Gastrocnemius medialis (tissue), 4 donors: Measurements from ENCODE around the gene LEMD2. TPM values are rescaled to one million over a fixed set of nuclear protein-coding genes. Genes with fewer than 3 reads are reported as not detected.

Experiments
- ATAC-seq, 2 donors: fragments of 150-250 bp; one replicate each; pipeline ENCODE4 v1.9.1; 2016
- DNase-seq, 2 donors: peaks; one replicate each; pipeline ENCODE4 v3.0.0-alpha.2; 2019
- H3K27ac ChIP-seq, 4 donors: fragments of 200-600 bp; sonication (generic); 1 replicate in 1 of 4; 2 replicates in 3 of 4; pipeline ENCODE4 v1.5.1; 2016 to 2018; ENCODE audit warnings: mild to moderate bottlenecking in 2 of 4, moderate library complexity in 1 of 4
- H3K27me3 ChIP-seq, 3 donors: fragments of 200-600 bp; sonication (generic) in 2 of 3; 1 replicate in 1 of 3; 2 replicates in 2 of 3; pipeline versions ENCODE4 v1.5.1 to v1.6.0; 2016 to 2019; ENCODE audit warnings: mild to moderate bottlenecking in 1 of 3, moderate library complexity in 1 of 3
- H3K36me3 ChIP-seq, 2 donors: fragments of 200-600 bp; sonication (generic) in 1 of 2; one replicate each; pipeline ENCODE4 v1.5.1; 2017 to 2018
- H3K4me1 ChIP-seq, 2 donors: fragments of 200-600 bp; sonication (generic) in 1 of 2; one replicate each; pipeline ENCODE4 v1.5.1; 2016 to 2017; ENCODE audit warnings: mild to moderate bottlenecking in 2 of 2
- H3K4me3 ChIP-seq, 4 donors: fragments of 200-600 bp; sonication (generic) in 3 of 4; 1 replicate in 1 of 4; 2 replicates in 3 of 4; pipeline ENCODE4 v1.5.1; 2016 to 2019; ENCODE audit warnings: mild to moderate bottlenecking in 2 of 4
- H3K9me3 ChIP-seq, 3 donors: fragments of 200-600 bp; sonication (generic) in 2 of 3; 1 replicate in 1 of 3; 2 replicates in 2 of 3; pipeline ENCODE4 v1.5.1; 2016 to 2019
- CTCF ChIP-seq, 5 experiments: fragments of 450-650 bp in 3 of 5; fragments of 200-600 bp in 2 of 5; sonication (generic) in 2 of 5; IDR thresholded peaks in 4 of 5; conservative IDR thresholded peaks in 1 of 5; 1 replicate in 4 of 5; 2 replicates in 1 of 5; pipeline ENCODE4 v1.5.1; 2016 to 2019; ENCODE audit warnings: antibody characterized with exemption in 5 of 5, mild to moderate bottlenecking in 3 of 5, moderate library complexity in 3 of 5
- POLR2A ChIP-seq, 2 donors: fragments of 450-650 bp; IDR thresholded peaks; one replicate each; pipeline ENCODE4 v1.6.1; 2017; ENCODE audit warnings: antibody characterized with exemption in 2 of 2, mild to moderate bottlenecking in 2 of 2, moderate library complexity in 2 of 2
- in situ Hi-C, 4 donors: fragments of 200-750 bp; cut with MboI; loops; one replicate each; pipeline versions ENCODE4 v1.15.0 to v1.8.0; 2017; ENCODE audit warnings: low sequenced_read_pairs in 4 of 4
- intact Hi-C: fragments of 100-400 bp; cut with DNase I; formaldehyde crosslinking; loops from one replicate; pipeline ENCODE4 v1.15.1; 2023; ENCODE audit warnings: low total_unique reads
- total RNA-seq, 4 donors: library from RNA; depleted of rRNA; stranded (reverse); fragments of >200 nt; gene quantifications; one replicate each; pipeline versions ENCODE4 v1.1.0 to v1.2.3, GENCODE V29; 2016

LEMD2 gene
- total RNA-seq, 4 donors from 2014 or later = 34.1 to 39.1 (median 38.1) TPM

GRCh38 chr6:33756211-33756954, 32.5 kb downstream of the LEMD2 start:
- TF ChIP-seq POLR2A (IDR thresholded peaks at IDR 0.05) (no peak), CTCF (IDR thresholded peaks at IDR 0.05 in 4 of 5, conservative IDR thresholded peaks at IDR 0.05 in 1 of 5) (no peak)
- DNase-seq = no peak
- intact Hi-C loops = no loop called here
- no peaks in the 10 kb centered on the region for H3K36me3 ChIP-seq
- in situ Hi-C loops = loop anchor here in 1 of 4 donors (25.0 kb wide), 1 partner anchor 406 kb away; no protein-coding TSS in a partner anchor
- H3K9me3 ChIP-seq = no peaks in the 10 kb centered on the region
- no peaks in the 10 kb centered on the region for H3K27me3 ChIP-seq
- H3K27ac ChIP-seq = no peak overlapping the region
- no peak overlapping the region for H3K4me3 ChIP-seq
- ATAC-seq = no peak
- peaks cover 29 to 33% of the 10 kb centered on the region in 2 donors for H3K4me1 ChIP-seq

GRCh38 chr6:33755070-33755869, 33.7 kb downstream of the LEMD2 start:
- intact Hi-C loops (no loop called here), in situ Hi-C loops (loop anchor here in 1 of 4 donors (25.0 kb wide), 1 partner anchor 407 kb away; no protein-coding TSS in a partner anchor)
- no peaks in the 10 kb centered on the region for H3K36me3 ChIP-seq
- DNase-seq (no peak), ATAC-seq (no peak)
- H3K9me3 ChIP-seq = no peaks in the 10 kb centered on the region
- no peak overlapping the region for H3K4me3 ChIP-seq
- H3K27me3 ChIP-seq = no peaks in the 10 kb centered on the region
- peaks cover 21 to 26% of the 10 kb centered on the region in 2 donors for H3K4me1 ChIP-seq
- H3K27ac ChIP-seq = peak overlapping the region in 3 of 4 donors; percentile 42 to 65 (median 55)
- TF ChIP-seq POLR2A (IDR thresholded peaks at IDR 0.05) (no peak), CTCF (IDR thresholded peaks at IDR 0.05 in 4 of 5, conservative IDR thresholded peaks at IDR 0.05 in 1 of 5) (no peak)

- Histone ChIP-seq H3K4me3 (no peak overlapping the region), H3K27me3 (no peaks in the 10 kb centered on the region), H3K9me3 (no peaks in the 10 kb centered on the region), H3K36me3 (no peaks in the 10 kb centered on the region), H3K27ac (peak overlapping the region in 1 of 4 donors; percentile 65), H3K4me1 (peaks cover 26 to 31% of the 10 kb centered on the region in 2 donors)
- intact Hi-C loops (no loop called here), in situ Hi-C loops (loop anchor here in 1 of 4 donors (25.0 kb wide), 1 partner anchor 408 kb away; no protein-coding TSS in a partner anchor)
- DNase-seq (no peak), ATAC-seq (no peak)
- TF ChIP-seq CTCF (IDR thresholded peaks at IDR 0.05 in 4 of 5, conservative IDR thresholded peaks at IDR 0.05 in 1 of 5) = no peak
- no peak for TF ChIP-seq POLR2A (IDR thresholded peaks at IDR 0.05)
Observed at GRCh38 chr6:33754222-33754621, 34.7 kb downstream of the LEMD2 start.

- no peak for TF ChIP-seq POLR2A (IDR thresholded peaks at IDR 0.05)
- no peak for TF ChIP-seq CTCF (IDR thresholded peaks at IDR 0.05 in 4 of 5, conservative IDR thresholded peaks at IDR 0.05 in 1 of 5)
- H3K9me3 ChIP-seq = no peaks in the 10 kb centered on the region
- in situ Hi-C loops = loop anchor here in 1 of 4 donors (25.0 kb wide), 1 partner anchor 410 kb away; no protein-coding TSS in a partner anchor
- no peak for DNase-seq
- no peak for ATAC-seq
- intact Hi-C loops = no loop called here
- H3K36me3 ChIP-seq = no peaks in the 10 kb centered on the region
- H3K27ac ChIP-seq = peak overlapping the region; percentile 98 to 100 (median 100)
- H3K4me3 ChIP-seq = no peak overlapping the region
- H3K4me1 ChIP-seq = peaks cover 26 to 34% of the 10 kb centered on the region in 2 donors
- H3K27me3 ChIP-seq = no peaks in the 10 kb centered on the region
Observed at GRCh38 chr6:33752646-33753015, 36.3 kb downstream of the LEMD2 start.
